Central memory CD8-positive, alpha-beta T cell (primary cell): ENCODE measurements around the gene RASA3.

Experiments used
- ATAC-seq: fragments of 150-1000 bp; cut with Tn5 transposase; replicated peaks from 2 replicates; pipeline ENCODE4 v1.10.0; 2022; ENCODE audit warnings: mild to moderate bottlenecking, moderate FRiP score, moderate number of reproducible peaks; ENCODE audit not compliant: poor library complexity, severe bottlenecking; ENCODE audit errors: extremely low read depth
- DNase-seq, 2 donors: peaks; one replicate each; pipeline ENCODE4 v3.0.0; 2021; ENCODE audit warnings: low spot score in 2 of 2
- H3K27ac Mint-ChIP-seq: one replicate; pipeline ENCODE4 v1.8.0; 2022; ENCODE audit warnings: low read depth, mild to moderate bottlenecking, moderate library complexity, mixed read lengths
- H3K27me3 Mint-ChIP-seq: one replicate; pipeline ENCODE4 v1.8.0; 2022; ENCODE audit warnings: mixed read lengths
- H3K36me3 Mint-ChIP-seq: one replicate; pipeline ENCODE4 v1.8.0; 2022; ENCODE audit warnings: mild to moderate bottlenecking, moderate library complexity, mixed read lengths; ENCODE audit not compliant: insufficient read depth
- H3K4me1 Mint-ChIP-seq: one replicate; pipeline ENCODE4 v1.8.0; 2022; ENCODE audit warnings: mixed read lengths
- H3K4me3 Mint-ChIP-seq: one replicate; pipeline ENCODE4 v1.8.0; 2022; ENCODE audit warnings: mild to moderate bottlenecking, moderate library complexity, mixed read lengths
- H3K9me3 Mint-ChIP-seq: one replicate; pipeline ENCODE4 v1.8.0; 2022; ENCODE audit warnings: mixed read lengths

The RASA3 gene

GRCh38 chr13:113978741-113979481 lies 153.5 kb downstream of the RASA3 start:
- no peak for ATAC-seq
- H3K27ac Mint-ChIP-seq: peak overlapping the region; percentile 61

GRCh38 chr13:113977976-113978375 lies 154.4 kb downstream of the RASA3 start:
- Mint-ChIP-seq H3K4me1 (no peaks in the 10 kb centered on the region), H3K4me3 (no peak overlapping the region), H3K27ac (no peak overlapping the region), H3K9me3 (no peaks in the 10 kb centered on the region), H3K36me3 (peaks cover 77% of the 10 kb centered on the region), H3K27me3 (no peaks in the 10 kb centered on the region)
- ATAC-seq: no peak
- no peak for DNase-seq

More at GRCh38 chr13:113978741-113979481, 153.5 kb downstream of the RASA3 start:
- Mint-ChIP-seq H3K27me3 (no peaks in the 10 kb centered on the region), H3K36me3 (peaks cover 72% of the 10 kb centered on the region), H3K4me3 (peak overlapping the region; percentile 3), H3K4me1 (no peaks in the 10 kb centered on the region), H3K9me3 (no peaks in the 10 kb centered on the region)
- no peak for DNase-seq

- no peaks in the 10 kb centered on the region for H3K27me3 Mint-ChIP-seq
- H3K4me3 Mint-ChIP-seq: no peak overlapping the region
- H3K9me3 Mint-ChIP-seq: no peaks in the 10 kb centered on the region
- no peak for DNase-seq
- H3K27ac Mint-ChIP-seq: peak overlapping the region; percentile 70
- H3K36me3 Mint-ChIP-seq: peaks cover 76% of the 10 kb centered on the region
- ATAC-seq: no peak
- no peaks in the 10 kb centered on the region for H3K4me1 Mint-ChIP-seq
Measured at GRCh38 chr13:113976711-113977684, 155.4 kb downstream of the RASA3 start.

GRCh38 chr13:113975416-113975815 lies 157.0 kb downstream of the RASA3 start:
- no peaks in the 10 kb centered on the region for H3K9me3 Mint-ChIP-seq
- no peak for ATAC-seq

GRCh38 chr13:113974304-113975281 lies 157.8 kb downstream of the RASA3 start:
- Mint-ChIP-seq H3K4me1 (no peaks in the 10 kb centered on the region), H3K4me3 (no peak overlapping the region), H3K27me3 (no peaks in the 10 kb centered on the region), H3K9me3 (no peaks in the 10 kb centered on the region), H3K27ac (peak overlapping the region; percentile 74), H3K36me3 (peaks cover 74% of the 10 kb centered on the region)
- ATAC-seq (no peak), DNase-seq (no peak)

More at GRCh38 chr13:113975416-113975815, 157.0 kb downstream of the RASA3 start:
- Mint-ChIP-seq H3K4me3 (no peak overlapping the region), H3K36me3 (peaks cover 77% of the 10 kb centered on the region), H3K27ac (no peak overlapping the region), H3K27me3 (no peaks in the 10 kb centered on the region), H3K4me1 (no peaks in the 10 kb centered on the region)
- DNase-seq: no peak

GRCh38 chr13:113973218-113974164 lies 158.9 kb downstream of the RASA3 start, which contains the start of gene C13orf46:
TSS of gene C13orf46 (minus strand) at chr13:113974076. CDS start at chr13:113973997, 79 bp downstream.
- no peak for ATAC-seq
- H3K36me3 Mint-ChIP-seq: peaks cover 65% of the 10 kb centered on the region
- no peaks in the 10 kb centered on the region for H3K9me3 Mint-ChIP-seq
- H3K4me3 Mint-ChIP-seq: no peak within 1 kb of the TSS
- peak within 1 kb of the TSS; percentile 74 for H3K27ac Mint-ChIP-seq
- H3K4me1 Mint-ChIP-seq: no peaks in the 10 kb centered on the region
- H3K27me3 Mint-ChIP-seq: no peaks in the 10 kb centered on the region
- DNase-seq: no peak

GRCh38 chr13:113972451-113973217 lies 159.8 kb downstream of the RASA3 start:
- H3K4me3 Mint-ChIP-seq: no peak overlapping the region
- peaks cover 58% of the 10 kb centered on the region for H3K36me3 Mint-ChIP-seq
- DNase-seq: no peak
- no peaks in the 10 kb centered on the region for H3K9me3 Mint-ChIP-seq
- no peak overlapping the region for H3K27ac Mint-ChIP-seq
- H3K27me3 Mint-ChIP-seq: no peaks in the 10 kb centered on the region
- H3K4me1 Mint-ChIP-seq: no peaks in the 10 kb centered on the region
- ATAC-seq: no peak

- Mint-ChIP-seq H3K27ac (peak overlapping the region; percentile 1), H3K9me3 (no peaks in the 10 kb centered on the region), H3K36me3 (peaks cover 56% of the 10 kb centered on the region), H3K27me3 (no peaks in the 10 kb centered on the region), H3K4me3 (no peak overlapping the region), H3K4me1 (no peaks in the 10 kb centered on the region)
- ATAC-seq (no peak), DNase-seq (no peak)
Measured at GRCh38 chr13:113971471-113972231, 160.8 kb downstream of the RASA3 start.

GRCh38 chr13:113970810-113971470 lies 161.5 kb downstream of the RASA3 start:
- H3K9me3 Mint-ChIP-seq: no peaks in the 10 kb centered on the region
- DNase-seq (no peak), ATAC-seq (no peak)
- H3K4me3 Mint-ChIP-seq: no peak overlapping the region
- H3K27ac Mint-ChIP-seq: peak overlapping the region; percentile 1
- no peaks in the 10 kb centered on the region for H3K4me1 Mint-ChIP-seq
- peaks cover 51% of the 10 kb centered on the region for H3K36me3 Mint-ChIP-seq
- H3K27me3 Mint-ChIP-seq: no peaks in the 10 kb centered on the region
